Colonic mucosa (tissue), 4 donors: Measurements from ENCODE around the gene NUP188. TPM values are rescaled to one million over a fixed set of nuclear protein-coding genes. Genes with fewer than 3 reads are reported as not detected.
A peak's percentile ranks its signal among the peaks of the same experiment; 100 is the strongest.

Source experiments
- DNase-seq: peaks from one replicate; pipeline ENCODE4 v3.0.0-alpha.2; 2020
- H3K27ac ChIP-seq: fragments of 200-600 bp; one replicate; pipeline ENCODE4 v1.8.0; 2021
- H3K27me3 ChIP-seq: fragments of 200-600 bp; one replicate; pipeline ENCODE4 v1.8.0; 2021
- H3K36me3 ChIP-seq: fragments of 200-600 bp; one replicate; pipeline ENCODE4 v1.8.0; 2021
- H3K4me1 ChIP-seq: fragments of 200-600 bp; one replicate; pipeline ENCODE4 v1.8.0; 2021; ENCODE audit warnings: mild to moderate bottlenecking
- H3K4me3 ChIP-seq: fragments of 200-600 bp; one replicate; pipeline ENCODE4 v1.8.0; 2021
- H3K9ac ChIP-seq, 2 donors: one replicate each; pipeline ENCODE4 v1.7.0; 2013; ENCODE audit warnings: control low read depth in 2 of 2, low read depth in 2 of 2, low read length in 2 of 2
- H3K9me3 ChIP-seq: fragments of 200-600 bp; one replicate; pipeline ENCODE4 v1.8.0; 2021
- CTCF ChIP-seq: fragments of 200-600 bp; IDR thresholded peaks from one replicate; pipeline ENCODE4 v1.8.0; 2022; ENCODE audit warnings: antibody characterized with exemption, mild to moderate bottlenecking
- intact Hi-C: fragments of 100-400 bp; cut with DNase I; formaldehyde crosslinking; loops from one replicate; pipeline ENCODE4 v1.14.1; 2022
- total RNA-seq, 2 donors: library from RNA; stranded (reverse); fragmentation: NEBNext Ultra II Directional in 1 of 2; extraction: Animal tissue kit (Norgen Biotek cat#: 25700) in 1 of 2; gene quantifications; one replicate each; pipeline ENCODE4 v1.2.1, GENCODE V29; 2021
- donor health status: healthy.
- donor health status: DM: no; HTN: no; CAD: no.
- donor health status: DM: no; HTN: no; CAD: no.

Gene NUP188
- total RNA-seq, 2 donors from 2014 or later, result 26.8 to 43.9 TPM

- no peaks in the 10 kb centered on the region for H3K4me1 ChIP-seq
- peaks cover 5% of the 10 kb centered on the region for H3K36me3 ChIP-seq
- H3K9ac ChIP-seq, result no peak overlapping the region
- H3K4me3 ChIP-seq, result no peak overlapping the region
- no peaks in the 10 kb centered on the region for H3K9me3 ChIP-seq
- DNase-seq, result peak; percentile 71
- no peak overlapping the region for H3K27ac ChIP-seq
- intact Hi-C loops, result loop anchor here (5.0 kb wide), 1 partner anchor 781 kb away; no protein-coding TSS in a partner anchor
- peak; percentile 66 for TF ChIP-seq CTCF
- no peaks in the 10 kb centered on the region for H3K27me3 ChIP-seq
Observed at GRCh38 chr9:129006328-129007034, 59.0 kb downstream of the NUP188 start.

GRCh38 chr9:129007035-129007765, 59.7 kb downstream of the NUP188 start:
- H3K27me3 ChIP-seq, result no peaks in the 10 kb centered on the region
- H3K36me3 ChIP-seq, result peaks cover 5% of the 10 kb centered on the region
- no peak overlapping the region for H3K4me3 ChIP-seq
- no peaks in the 10 kb centered on the region for H3K4me1 ChIP-seq
- H3K9ac ChIP-seq, result no peak overlapping the region
- H3K27ac ChIP-seq, result no peak overlapping the region
- DNase-seq, result no peak
- intact Hi-C loops, result loop anchor here (5.0 kb wide), 1 partner anchor 780 kb away; no protein-coding TSS in a partner anchor
- H3K9me3 ChIP-seq, result no peaks in the 10 kb centered on the region
- TF ChIP-seq CTCF, result no peak

GRCh38 chr9:129007766-129008468, 60.4 kb downstream of the NUP188 start:
- H3K27me3 ChIP-seq, result no peaks in the 10 kb centered on the region
- H3K27ac ChIP-seq, result no peak overlapping the region
- H3K9ac ChIP-seq, result no peak overlapping the region
- H3K36me3 ChIP-seq, result peaks cover 5% of the 10 kb centered on the region
- no peak for TF ChIP-seq CTCF
- H3K4me1 ChIP-seq, result no peaks in the 10 kb centered on the region
- H3K9me3 ChIP-seq, result no peaks in the 10 kb centered on the region
- intact Hi-C loops, result loop anchor here (5.0 kb wide), 1 partner anchor 779 kb away; no protein-coding TSS in a partner anchor
- no peak overlapping the region for H3K4me3 ChIP-seq
- no peak for DNase-seq

- no peak overlapping the region for H3K27ac ChIP-seq
- H3K4me1 ChIP-seq, result no peaks in the 10 kb centered on the region
- H3K9me3 ChIP-seq, result no peaks in the 10 kb centered on the region
- DNase-seq, result no peak
- H3K36me3 ChIP-seq, result peaks cover 5% of the 10 kb centered on the region
- intact Hi-C loops, result loop anchor here (5.0 kb wide), 1 partner anchor 779 kb away; no protein-coding TSS in a partner anchor
- no peak for TF ChIP-seq CTCF
- H3K9ac ChIP-seq, result no peak overlapping the region
- H3K27me3 ChIP-seq, result no peaks in the 10 kb centered on the region
- no peak overlapping the region for H3K4me3 ChIP-seq
Observed at GRCh38 chr9:129008469-129008965, 61.0 kb downstream of the NUP188 start.

- Histone ChIP-seq H3K4me1 (no peaks in the 10 kb centered on the region), H3K27ac (no peak overlapping the region), H3K4me3 (no peak overlapping the region), H3K9me3 (no peaks in the 10 kb centered on the region), H3K9ac (no peak overlapping the region), H3K27me3 (no peaks in the 10 kb centered on the region), H3K36me3 (peaks cover 9% of the 10 kb centered on the region)
- no peak for TF ChIP-seq CTCF
- intact Hi-C loops, result loop anchor here (5.0 kb wide), 1 partner anchor 778 kb away; no protein-coding TSS in a partner anchor
- no peak for DNase-seq
Observed at GRCh38 chr9:129008986-129009583, 61.6 kb downstream of the NUP188 start.
